Endothelial cell (in vitro differentiated cells): ENCODE measurements around the gene BANK1. TPM values are rescaled to one million over a fixed set of nuclear protein-coding genes. Genes with fewer than 3 reads are reported as not detected.

Experiments used
- DNase-seq: peaks from one replicate; pipeline ENCODE4 v3.0.0; 2021; ENCODE audit warnings: low spot score
- H3K27ac Mint-ChIP-seq: one replicate; pipeline ENCODE4 v1.8.0; 2021; ENCODE audit warnings: mixed read lengths, inconsistent platforms; ENCODE audit not compliant: unreplicated experiment
- H3K27me3 Mint-ChIP-seq: one replicate; pipeline ENCODE4 v1.8.0; 2021; ENCODE audit warnings: mild to moderate bottlenecking, moderate library complexity, mixed read lengths, inconsistent platforms; ENCODE audit not compliant: unreplicated experiment
- H3K36me3 Mint-ChIP-seq: one replicate; pipeline ENCODE4 v1.8.0; 2021; ENCODE audit warnings: mild to moderate bottlenecking, low read depth, mixed read lengths, inconsistent platforms; ENCODE audit not compliant: unreplicated experiment
- H3K4me1 Mint-ChIP-seq: one replicate; pipeline ENCODE4 v1.8.0; 2021; ENCODE audit warnings: mild to moderate bottlenecking, mixed read lengths, inconsistent platforms; ENCODE audit not compliant: unreplicated experiment
- H3K4me3 Mint-ChIP-seq: one replicate; pipeline ENCODE4 v1.8.0; 2021; ENCODE audit warnings: mild to moderate bottlenecking, mixed read lengths, inconsistent platforms; ENCODE audit not compliant: unreplicated experiment
- H3K9me3 Mint-ChIP-seq: one replicate; pipeline ENCODE4 v1.8.0; 2021; ENCODE audit warnings: mixed read lengths, inconsistent platforms; ENCODE audit not compliant: unreplicated experiment
- total RNA-seq: library from RNA; stranded (reverse); fragmentation: NEBNext Ultra II Directional; extraction: Animal tissue kit (Norgen Biotek cat#: 25700); gene quantifications from one replicate; pipeline ENCODE4 v1.2.1, GENCODE V29; 2021; ENCODE audit not compliant: unreplicated experiment
- TF ChIP-seq, protein P1 (sequence below): fragments of 200-600 bp; sonication (generic); IDR thresholded peaks from one replicate; pipeline ENCODE4 v1.5.0; 2021; ENCODE audit warnings: antibody characterized with exemption; ENCODE audit not compliant: unreplicated experiment

The BANK1 gene
- total RNA-seq, 1 donor from 2014 or later = 3.7 TPM

DNA sequence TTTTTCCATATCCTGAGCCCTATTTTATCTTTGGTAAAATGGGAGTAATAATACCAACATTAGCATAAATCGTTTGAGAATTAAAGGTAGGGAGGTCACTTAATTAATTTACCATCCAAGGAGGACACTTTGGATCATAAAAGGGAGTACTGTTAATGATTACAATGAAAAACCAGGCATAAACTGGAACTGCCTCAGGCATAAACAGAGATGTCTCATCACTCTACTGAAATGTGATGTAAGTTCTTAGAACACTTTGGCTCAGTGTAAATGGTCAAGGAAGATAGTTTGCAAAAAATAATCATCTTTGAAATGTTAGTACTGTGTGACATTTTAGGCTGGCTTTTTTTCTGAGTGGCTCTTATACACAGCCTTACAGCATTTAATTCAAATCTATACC is 286.1 kb downstream of the BANK1 start:
- TF ChIP-seq, protein P1, sequence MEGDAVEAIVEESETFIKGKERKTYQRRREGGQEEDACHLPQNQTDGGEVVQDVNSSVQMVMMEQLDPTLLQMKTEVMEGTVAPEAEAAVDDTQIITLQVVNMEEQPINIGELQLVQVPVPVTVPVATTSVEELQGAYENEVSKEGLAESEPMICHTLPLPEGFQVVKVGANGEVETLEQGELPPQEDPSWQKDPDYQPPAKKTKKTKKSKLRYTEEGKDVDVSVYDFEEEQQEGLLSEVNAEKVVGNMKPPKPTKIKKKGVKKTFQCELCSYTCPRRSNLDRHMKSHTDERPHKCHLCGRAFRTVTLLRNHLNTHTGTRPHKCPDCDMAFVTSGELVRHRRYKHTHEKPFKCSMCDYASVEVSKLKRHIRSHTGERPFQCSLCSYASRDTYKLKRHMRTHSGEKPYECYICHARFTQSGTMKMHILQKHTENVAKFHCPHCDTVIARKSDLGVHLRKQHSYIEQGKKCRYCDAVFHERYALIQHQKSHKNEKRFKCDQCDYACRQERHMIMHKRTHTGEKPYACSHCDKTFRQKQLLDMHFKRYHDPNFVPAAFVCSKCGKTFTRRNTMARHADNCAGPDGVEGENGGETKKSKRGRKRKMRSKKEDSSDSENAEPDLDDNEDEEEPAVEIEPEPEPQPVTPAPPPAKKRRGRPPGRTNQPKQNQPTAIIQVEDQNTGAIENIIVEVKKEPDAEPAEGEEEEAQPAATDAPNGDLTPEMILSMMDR = no peak
- no peaks in the 10 kb centered on the region for H3K36me3 Mint-ChIP-seq

DNA sequence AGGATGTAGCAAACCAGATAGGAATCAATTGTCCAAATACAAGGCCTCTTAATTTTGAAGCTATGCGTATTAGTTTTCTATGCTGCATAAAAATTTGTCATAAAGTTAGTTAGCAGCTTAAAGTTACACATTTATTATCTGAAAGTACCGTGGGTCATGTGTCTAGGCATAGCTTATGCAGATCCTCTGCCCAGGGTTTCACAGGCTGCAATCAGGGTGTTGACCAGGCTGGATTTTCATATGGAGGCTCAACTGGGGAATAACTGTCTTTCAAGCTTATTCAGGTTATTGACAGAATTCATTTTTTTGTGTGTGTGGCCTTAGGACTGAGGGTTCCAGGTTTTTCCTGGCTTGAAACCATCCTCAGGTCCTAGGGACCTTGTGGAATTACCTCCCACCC is 289.7 kb downstream of the BANK1 start:
- Mint-ChIP-seq H3K27ac (no peak overlapping the region), H3K9me3 (no peaks in the 10 kb centered on the region), H3K27me3 (peaks cover 3% of the 10 kb centered on the region), H3K36me3 (no peaks in the 10 kb centered on the region), H3K4me3 (no peak overlapping the region), H3K4me1 (no peaks in the 10 kb centered on the region)
- no peak for DNase-seq
- TF ChIP-seq, protein P1 = no peak

More for the DNA sequence above, 286.1 kb downstream of the BANK1 start:
- peaks cover 3% of the 10 kb centered on the region for H3K27me3 Mint-ChIP-seq
- H3K4me3 Mint-ChIP-seq = no peak overlapping the region
- H3K27ac Mint-ChIP-seq = no peak overlapping the region
- DNase-seq = no peak
- no peaks in the 10 kb centered on the region for H3K9me3 Mint-ChIP-seq
- no peaks in the 10 kb centered on the region for H3K4me1 Mint-ChIP-seq

DNA sequence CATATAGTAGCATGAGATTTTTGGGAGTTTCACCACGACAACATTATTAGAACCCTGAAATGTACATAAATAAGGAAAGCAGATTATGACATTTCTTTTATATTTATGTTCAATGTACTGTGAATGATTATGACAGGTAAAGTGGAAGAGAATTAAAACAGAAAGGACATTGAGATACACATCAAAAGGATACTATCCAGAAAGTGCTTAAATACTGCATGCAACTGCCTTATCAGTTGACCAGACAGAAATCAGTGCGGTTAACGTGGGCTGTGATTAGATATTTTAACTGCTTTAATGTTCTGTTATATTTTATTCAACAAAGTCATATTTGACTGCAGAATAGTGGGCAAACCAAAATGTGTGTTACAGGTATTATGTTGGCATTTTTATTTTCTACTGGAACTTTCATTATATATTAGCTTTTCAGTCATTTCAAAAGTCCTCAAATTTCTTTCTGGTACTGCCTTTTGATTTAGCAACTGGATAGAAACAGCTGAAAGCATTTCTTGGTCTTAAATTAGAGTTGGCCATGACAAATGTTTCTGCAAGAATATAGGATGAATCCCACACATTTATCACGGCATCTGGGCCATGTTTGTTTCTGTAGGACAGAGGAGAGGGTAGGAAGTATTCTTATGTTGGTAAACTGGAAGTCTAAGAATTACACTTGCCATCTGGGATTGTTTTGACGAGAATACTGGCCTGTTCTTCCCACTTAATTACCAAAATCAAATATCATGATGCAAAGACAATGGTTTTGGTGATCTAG is 299.5 kb downstream of the BANK1 start:
- no peaks in the 10 kb centered on the region for H3K9me3 Mint-ChIP-seq
- no peak for DNase-seq
- H3K4me3 Mint-ChIP-seq = no peak overlapping the region
- no peaks in the 10 kb centered on the region for H3K36me3 Mint-ChIP-seq
- TF ChIP-seq, protein P1 = no peak
- H3K27me3 Mint-ChIP-seq = no peaks in the 10 kb centered on the region
- H3K27ac Mint-ChIP-seq = no peak overlapping the region
- H3K4me1 Mint-ChIP-seq = peaks cover 9% of the 10 kb centered on the region

DNA sequence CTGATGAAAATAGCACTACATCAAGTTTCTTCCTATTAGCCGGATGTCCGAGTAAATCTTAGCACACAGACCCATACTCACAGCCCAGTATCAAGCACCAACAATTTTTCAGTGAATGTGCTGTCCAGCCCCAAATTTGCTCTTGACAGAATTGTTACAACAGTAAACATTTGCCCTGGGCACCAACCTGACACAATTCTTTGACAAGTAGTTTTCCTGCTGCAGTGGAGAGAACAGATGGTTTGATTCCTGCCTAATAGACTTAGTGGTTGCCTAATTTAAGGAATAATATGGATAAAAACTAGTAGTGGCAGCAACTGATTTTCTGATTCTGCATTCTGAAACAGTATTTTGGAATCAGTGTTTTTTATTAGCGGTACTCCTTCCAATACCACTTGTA is 301.1 kb downstream of the BANK1 start:
- Mint-ChIP-seq H3K4me1 (peaks cover 11% of the 10 kb centered on the region), H3K27ac (no peak overlapping the region), H3K9me3 (no peaks in the 10 kb centered on the region), H3K4me3 (no peak overlapping the region), H3K27me3 (no peaks in the 10 kb centered on the region), H3K36me3 (no peaks in the 10 kb centered on the region)
- no peak for DNase-seq
- TF ChIP-seq, protein P1 = no peak

DNA sequence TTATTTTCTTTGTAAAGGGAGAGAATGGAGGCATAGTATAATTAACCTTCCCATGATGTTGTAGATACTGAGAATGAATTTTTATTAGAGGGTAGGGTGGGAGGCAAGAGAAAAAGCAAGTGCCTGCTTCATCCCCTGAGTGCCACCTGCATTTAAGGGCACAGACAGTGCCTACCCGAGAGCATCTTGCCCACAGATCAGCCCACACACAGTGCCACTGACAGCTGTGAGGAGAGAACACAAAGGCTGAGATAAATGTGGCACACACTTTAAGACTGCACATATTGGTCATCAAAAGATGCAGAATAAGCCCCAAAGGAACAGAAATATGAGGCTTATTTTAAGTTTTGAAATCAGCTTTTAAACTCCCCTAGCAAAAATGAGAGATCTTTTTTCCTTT is 304.0 kb downstream of the BANK1 start:
- Mint-ChIP-seq H3K9me3 (no peaks in the 10 kb centered on the region), H3K4me3 (no peak overlapping the region), H3K4me1 (peaks cover 11% of the 10 kb centered on the region), H3K27ac (no peak overlapping the region), H3K27me3 (no peaks in the 10 kb centered on the region), H3K36me3 (no peaks in the 10 kb centered on the region)
- TF ChIP-seq, protein P1 = no peak
- no peak for DNase-seq
